Measurements from ENCODE around the gene PTPRA. TPM values are rescaled to one million over a fixed set of nuclear protein-coding genes. Genes with fewer than 3 reads are reported as not detected.
A peak's percentile ranks its signal among the peaks of the same experiment; 100 is the strongest.

Gene PTPRA
- total RNA-seq, 1 donor from 2014 or later, result 23.5 TPM

DNA sequence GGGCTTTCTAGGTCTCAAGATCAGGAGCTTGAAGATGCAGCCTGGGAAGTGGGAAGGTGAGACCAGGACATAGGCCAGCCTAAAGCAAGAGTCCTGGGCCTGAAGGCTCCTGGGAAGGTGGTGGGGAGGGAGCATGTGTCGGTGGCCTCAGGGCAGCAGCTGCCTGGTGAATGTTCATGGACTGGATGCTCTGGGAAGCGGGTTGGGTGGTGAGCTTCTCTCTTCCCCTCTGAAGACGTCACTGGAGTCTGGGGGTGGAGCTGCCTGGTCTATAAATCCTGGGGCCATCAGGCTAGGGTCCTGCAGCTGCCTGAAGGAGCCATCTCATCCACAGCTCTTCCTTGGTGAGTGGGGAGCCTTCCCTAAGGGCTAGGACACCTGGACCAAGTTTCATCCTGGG, 170.0 kb downstream of the PTPRA start, which contains the start of gene GNRH2:
Gene GNRH2 (plus strand): TSS at position 301 of the 400 bp plus-strand sequence. CDS start 793 bp downstream, outside the sequence.
- TF ChIP-seq, protein P1, sequence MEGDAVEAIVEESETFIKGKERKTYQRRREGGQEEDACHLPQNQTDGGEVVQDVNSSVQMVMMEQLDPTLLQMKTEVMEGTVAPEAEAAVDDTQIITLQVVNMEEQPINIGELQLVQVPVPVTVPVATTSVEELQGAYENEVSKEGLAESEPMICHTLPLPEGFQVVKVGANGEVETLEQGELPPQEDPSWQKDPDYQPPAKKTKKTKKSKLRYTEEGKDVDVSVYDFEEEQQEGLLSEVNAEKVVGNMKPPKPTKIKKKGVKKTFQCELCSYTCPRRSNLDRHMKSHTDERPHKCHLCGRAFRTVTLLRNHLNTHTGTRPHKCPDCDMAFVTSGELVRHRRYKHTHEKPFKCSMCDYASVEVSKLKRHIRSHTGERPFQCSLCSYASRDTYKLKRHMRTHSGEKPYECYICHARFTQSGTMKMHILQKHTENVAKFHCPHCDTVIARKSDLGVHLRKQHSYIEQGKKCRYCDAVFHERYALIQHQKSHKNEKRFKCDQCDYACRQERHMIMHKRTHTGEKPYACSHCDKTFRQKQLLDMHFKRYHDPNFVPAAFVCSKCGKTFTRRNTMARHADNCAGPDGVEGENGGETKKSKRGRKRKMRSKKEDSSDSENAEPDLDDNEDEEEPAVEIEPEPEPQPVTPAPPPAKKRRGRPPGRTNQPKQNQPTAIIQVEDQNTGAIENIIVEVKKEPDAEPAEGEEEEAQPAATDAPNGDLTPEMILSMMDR (IDR thresholded peaks at IDR 0.05; ENCODE audit: borderline replicate concordance), result no peak
- DNase-seq, result no peak
- H3K4me3 ChIP-seq, result no peak within 1 kb of the TSS
- peak within 1 kb of the TSS; percentile 96 for H3K27ac ChIP-seq (replicated peaks)
- H3K36me3 ChIP-seq, result peaks cover 30% of the 10 kb centered on the region
- H3K4me1 ChIP-seq, result peaks cover 49% of the 10 kb centered on the region
- no peaks in the 10 kb centered on the region for H3K27me3 ChIP-seq (ENCODE audit: low read depth)
- no peaks in the 10 kb centered on the region for H3K9me3 ChIP-seq (replicated peaks)
- intact Hi-C loops (cut with micrococcal nuclease), result no loop called here

DNA sequence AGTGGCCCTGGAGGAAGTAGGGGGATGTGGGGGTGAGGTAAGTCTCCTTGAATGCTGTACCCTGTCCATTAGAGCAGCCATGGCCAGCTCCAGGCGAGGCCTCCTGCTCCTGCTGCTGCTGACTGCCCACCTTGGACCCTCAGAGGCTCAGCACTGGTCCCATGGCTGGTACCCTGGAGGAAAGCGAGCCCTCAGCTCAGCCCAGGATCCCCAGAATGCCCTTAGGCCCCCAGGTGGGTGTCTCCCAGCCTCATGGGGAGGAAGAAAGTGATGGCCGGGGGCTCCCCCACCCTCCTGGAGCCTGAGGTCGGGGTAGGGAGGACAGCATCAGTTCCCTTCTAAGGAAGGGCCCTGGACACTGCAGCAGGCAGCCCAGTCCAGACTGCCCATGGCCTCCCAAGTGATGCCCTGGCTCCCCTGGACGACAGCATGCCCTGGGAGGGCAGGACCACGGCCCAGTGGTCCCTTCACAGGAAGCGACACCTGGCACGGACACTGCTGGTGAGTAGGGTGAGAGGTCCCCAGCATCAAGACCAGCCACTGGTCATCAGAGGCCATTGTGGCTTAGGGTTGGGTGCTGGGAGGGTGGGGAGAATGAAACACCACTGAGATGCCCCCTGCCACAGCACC, 171.2 kb downstream of the PTPRA start:
- intact Hi-C loops (cut with micrococcal nuclease), result no loop called here
- H3K27ac ChIP-seq (replicated peaks), result peak overlapping the region; percentile 96

DNA sequence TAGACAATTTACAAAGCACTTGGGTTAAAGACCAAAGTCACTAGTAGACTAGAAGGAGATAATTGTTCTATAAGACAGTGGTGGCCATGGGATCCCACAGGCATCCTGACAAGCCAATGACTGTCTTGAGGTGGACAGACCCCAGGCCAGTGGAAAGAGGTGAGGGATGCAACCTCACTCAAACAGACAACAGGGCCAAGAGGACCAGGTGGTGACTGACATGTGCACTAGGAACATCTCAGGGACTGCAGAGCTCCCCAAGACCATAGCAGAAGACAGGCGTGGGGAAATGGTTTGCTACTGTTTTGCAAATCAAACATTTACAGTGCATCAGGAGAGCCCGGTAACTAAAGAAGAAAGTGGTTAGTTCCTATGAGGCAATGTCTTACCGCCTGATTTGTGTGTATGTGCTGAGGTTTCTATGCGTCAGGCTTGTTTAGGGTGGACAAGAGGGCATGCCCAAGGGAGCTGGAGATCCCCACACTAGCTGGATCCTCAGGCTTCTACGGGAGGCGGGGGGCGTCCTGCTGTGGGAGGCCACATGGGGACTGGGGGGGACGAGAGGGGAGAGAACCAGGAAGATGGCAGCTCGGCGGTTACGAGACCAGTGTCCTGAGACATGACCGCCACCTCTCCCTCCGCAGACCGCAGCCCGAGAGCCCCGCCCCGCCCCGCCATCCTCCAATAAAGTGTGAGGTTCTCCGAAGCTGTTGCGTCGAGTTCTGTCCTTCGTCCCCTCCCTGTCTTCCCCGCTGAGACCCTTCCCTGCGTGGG, 171.9 kb downstream of the PTPRA start:
- peaks cover 49% of the 10 kb centered on the region for H3K4me1 ChIP-seq
- H3K27me3 ChIP-seq (ENCODE audit: low read depth), result no peaks in the 10 kb centered on the region
- H3K36me3 ChIP-seq, result peaks cover 29% of the 10 kb centered on the region
- TF ChIP-seq, protein P1 (IDR thresholded peaks at IDR 0.05; ENCODE audit: borderline replicate concordance), result no peak
- H3K4me3 ChIP-seq, result peak overlapping the region; percentile 87
- peak; percentile 81 for DNase-seq
- intact Hi-C loops (cut with micrococcal nuclease), result no loop called here
- H3K27ac ChIP-seq (replicated peaks), result peak overlapping the region; percentile 96
- H3K9me3 ChIP-seq (replicated peaks), result no peaks in the 10 kb centered on the region

More for the DNA sequence above, 171.2 kb downstream of the PTPRA start:
- Histone ChIP-seq H3K27me3 (ENCODE audit: low read depth) (no peaks in the 10 kb centered on the region), H3K36me3 (peaks cover 30% of the 10 kb centered on the region), H3K4me3 (peak overlapping the region; percentile 87), H3K9me3 (replicated peaks) (no peaks in the 10 kb centered on the region), H3K4me1 (peaks cover 49% of the 10 kb centered on the region)
- TF ChIP-seq, protein P1 (IDR thresholded peaks at IDR 0.05; ENCODE audit: borderline replicate concordance), result no peak
- no peak for DNase-seq

DNA sequence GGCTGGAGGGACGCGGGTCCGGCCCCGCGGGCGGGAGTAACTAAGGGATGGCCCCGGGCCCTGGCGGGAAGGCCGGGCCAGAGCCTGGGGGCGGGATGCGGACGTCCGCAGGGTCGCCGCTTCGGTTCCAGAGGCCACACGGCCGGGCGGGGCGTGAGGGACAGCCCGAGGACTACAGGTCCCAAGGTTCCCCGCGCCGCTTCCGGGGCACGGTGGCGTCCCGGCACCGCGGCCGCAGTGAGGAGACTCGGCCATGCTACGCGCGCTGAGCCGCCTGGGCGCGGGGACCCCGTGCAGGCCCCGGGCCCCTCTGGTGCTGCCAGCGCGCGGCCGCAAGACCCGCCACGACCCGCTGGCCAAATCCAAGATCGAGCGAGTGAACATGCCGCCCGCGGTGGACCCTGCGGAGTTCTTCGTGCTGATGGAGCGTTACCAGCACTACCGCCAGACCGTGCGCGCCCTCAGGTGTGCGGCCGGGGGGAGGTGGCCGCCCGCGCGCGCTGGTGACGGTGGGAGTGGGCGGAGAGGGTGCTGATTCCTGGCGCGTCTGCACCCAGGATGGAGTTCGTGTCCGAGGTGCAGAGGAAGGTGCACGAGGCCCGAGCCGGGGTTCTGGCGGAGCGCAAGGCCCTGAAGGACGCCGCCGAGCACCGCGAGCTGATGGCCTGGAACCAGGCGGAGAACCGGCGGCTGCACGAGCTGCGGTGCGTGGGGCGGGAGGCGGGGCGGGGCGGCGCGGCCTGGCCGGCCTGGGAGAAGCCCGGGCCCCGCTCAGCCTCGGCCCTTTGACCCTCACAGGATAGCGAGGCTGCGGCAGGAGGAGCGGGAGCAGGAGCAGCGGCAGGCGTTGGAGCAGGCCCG, 172.8 kb downstream of the PTPRA start, which contains the start of gene MRPS26:
Gene MRPS26 (plus strand): TSS at position 237 of the 861 bp plus-strand sequence. CDS start 17 bp downstream, at position 254.
- intact Hi-C loops (cut with micrococcal nuclease), result no loop called here
- TF ChIP-seq, protein P1 (IDR thresholded peaks at IDR 0.05; ENCODE audit: borderline replicate concordance), result no peak
- Histone ChIP-seq H3K36me3 (peaks cover 26% of the 10 kb centered on the region), H3K27ac (replicated peaks) (peak within 1 kb of the TSS; percentile 96), H3K27me3 (ENCODE audit: low read depth) (no peaks in the 10 kb centered on the region), H3K4me3 (peak within 1 kb of the TSS; percentile 87), H3K9me3 (replicated peaks) (no peaks in the 10 kb centered on the region), H3K4me1 (peaks cover 49% of the 10 kb centered on the region)
- peak; percentile 93 for DNase-seq
